ENCODE data around the gene BLACAT1.
"Not testable (repeated sequence)": the region's sequence is repeated elsewhere in the genome, so short reads cannot be mapped to it uniquely, and the experiment has no call there.

Gene BLACAT1

DNA sequence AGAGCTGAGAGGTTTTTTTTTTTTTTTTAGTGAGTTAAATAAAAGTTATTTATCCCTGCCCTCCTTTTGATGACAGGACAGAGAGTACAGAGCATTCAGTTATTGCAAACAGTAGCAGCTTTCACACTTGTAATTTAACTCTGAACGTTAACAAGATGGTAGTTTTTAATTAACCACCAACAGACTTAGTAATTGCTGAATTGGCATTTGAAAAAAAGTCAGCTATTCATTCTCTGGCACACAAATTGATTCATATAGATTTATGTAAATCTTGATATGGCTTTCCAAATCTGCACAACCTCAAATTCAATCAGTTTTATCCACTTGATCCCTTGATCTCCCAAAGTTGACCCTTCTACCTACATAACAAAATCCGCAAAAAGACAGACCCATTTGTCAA, 34.9 kb downstream of the BLACAT1 start:
- peaks cover 12% of the 10 kb centered on the region; the same call in 1 of the 2 replicates for H3K4me1 ChIP-seq (ENCODE audit: insufficient read depth, low read length)
- H3K36me3 ChIP-seq (ENCODE audit: insufficient read depth, low read depth, low read length) = no peaks in the 10 kb centered on the region
- no peaks in the 10 kb centered on the region for H3K9me3 ChIP-seq (ENCODE audit: insufficient read depth, low read depth, low read length)
- no peak overlapping the region for H3K27ac ChIP-seq (ENCODE audit: low read length)
- H3K4me3 ChIP-seq (ENCODE audit: low read length) = no peak overlapping the region
- H3K27me3 ChIP-seq (ENCODE audit: insufficient read depth, low read length) = peaks cover 19% of the 10 kb centered on the region
- no peak overlapping the region for H3K9ac ChIP-seq (ENCODE audit: low read depth, low read length)

DNA sequence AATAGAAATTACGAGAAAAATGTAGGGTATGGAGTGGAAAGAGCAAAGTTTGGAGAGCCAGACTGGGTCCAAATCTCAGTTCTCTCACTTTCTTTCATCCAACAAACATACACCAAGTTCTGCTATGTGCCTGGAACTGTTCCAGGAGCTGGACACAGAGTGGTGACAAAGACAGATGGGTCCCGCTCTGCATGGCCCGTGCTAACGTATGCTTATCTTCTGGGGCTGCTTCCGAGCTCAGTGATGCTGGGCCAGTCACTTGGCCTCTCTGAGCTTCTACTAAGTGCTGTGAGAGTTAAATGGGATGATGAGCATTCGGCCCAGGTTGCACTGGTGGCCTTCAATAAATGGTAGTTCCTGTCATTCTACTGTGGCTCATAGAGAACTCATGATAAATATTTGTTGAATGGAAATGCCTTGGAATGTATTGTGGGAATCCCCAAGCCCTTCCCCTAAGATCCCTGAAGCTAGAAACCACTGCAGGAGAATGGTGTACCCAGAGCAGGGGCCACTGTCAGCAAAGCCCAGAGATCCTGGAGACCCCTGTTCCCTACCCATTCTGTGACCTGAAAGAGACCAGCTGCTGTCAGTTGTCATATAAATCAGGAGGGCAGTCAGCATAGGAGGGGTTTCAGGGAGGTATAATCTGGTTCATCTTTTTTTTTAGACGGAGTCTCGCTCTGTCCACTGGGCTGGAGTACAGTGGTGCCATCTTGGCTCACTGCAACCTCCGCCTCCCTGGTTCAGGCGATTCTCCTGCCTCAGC, 37.8 kb downstream of the BLACAT1 start:
- Histone ChIP-seq H3K9me3 (ENCODE audit: insufficient read depth, low read depth, low read length) (no peaks in the 10 kb centered on the region), H3K9ac (ENCODE audit: low read depth, low read length) (no peak overlapping the region), H3K4me3 (ENCODE audit: low read length) (no peak overlapping the region), H3K27me3 (ENCODE audit: insufficient read depth, low read length) (peaks cover 8% of the 10 kb centered on the region; the same call in 1 of the 2 replicates), H3K4me1 (ENCODE audit: insufficient read depth, low read length) (no peaks in the 10 kb centered on the region), H3K36me3 (ENCODE audit: insufficient read depth, low read depth, low read length) (no peaks in the 10 kb centered on the region), H3K27ac (ENCODE audit: low read length) (no peak overlapping the region)

DNA sequence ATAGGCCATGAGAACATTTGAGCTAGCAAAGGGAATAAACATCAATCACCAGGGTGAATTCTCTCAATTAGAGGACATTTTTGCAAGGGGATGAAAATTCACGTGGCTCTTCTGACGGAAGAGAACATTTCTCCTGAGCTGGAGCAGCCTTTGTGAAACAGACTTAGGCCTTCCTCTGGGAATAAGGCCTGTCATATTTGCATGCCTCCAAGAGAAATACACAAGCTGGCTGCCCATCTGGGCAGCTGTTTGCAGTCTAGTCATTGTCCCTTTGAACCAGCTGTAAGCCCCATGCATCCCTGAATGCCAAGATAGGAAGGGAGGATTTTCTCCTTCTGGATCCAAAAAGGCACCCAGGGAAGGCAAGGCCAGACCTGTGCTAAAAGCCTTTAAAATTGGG, 39.5 kb downstream of the BLACAT1 start:
- Histone ChIP-seq H3K9me3 (ENCODE audit: insufficient read depth, low read depth, low read length) (no peaks in the 10 kb centered on the region), H3K36me3 (ENCODE audit: insufficient read depth, low read depth, low read length) (no peaks in the 10 kb centered on the region), H3K4me3 (ENCODE audit: low read length) (no peak overlapping the region), H3K4me1 (ENCODE audit: insufficient read depth, low read length) (no peaks in the 10 kb centered on the region), H3K27ac (ENCODE audit: low read length) (no peak overlapping the region), H3K9ac (ENCODE audit: low read depth, low read length) (no peak overlapping the region), H3K27me3 (ENCODE audit: insufficient read depth, low read length) (peaks cover 8% of the 10 kb centered on the region; the same call in 1 of the 2 replicates)

DNA sequence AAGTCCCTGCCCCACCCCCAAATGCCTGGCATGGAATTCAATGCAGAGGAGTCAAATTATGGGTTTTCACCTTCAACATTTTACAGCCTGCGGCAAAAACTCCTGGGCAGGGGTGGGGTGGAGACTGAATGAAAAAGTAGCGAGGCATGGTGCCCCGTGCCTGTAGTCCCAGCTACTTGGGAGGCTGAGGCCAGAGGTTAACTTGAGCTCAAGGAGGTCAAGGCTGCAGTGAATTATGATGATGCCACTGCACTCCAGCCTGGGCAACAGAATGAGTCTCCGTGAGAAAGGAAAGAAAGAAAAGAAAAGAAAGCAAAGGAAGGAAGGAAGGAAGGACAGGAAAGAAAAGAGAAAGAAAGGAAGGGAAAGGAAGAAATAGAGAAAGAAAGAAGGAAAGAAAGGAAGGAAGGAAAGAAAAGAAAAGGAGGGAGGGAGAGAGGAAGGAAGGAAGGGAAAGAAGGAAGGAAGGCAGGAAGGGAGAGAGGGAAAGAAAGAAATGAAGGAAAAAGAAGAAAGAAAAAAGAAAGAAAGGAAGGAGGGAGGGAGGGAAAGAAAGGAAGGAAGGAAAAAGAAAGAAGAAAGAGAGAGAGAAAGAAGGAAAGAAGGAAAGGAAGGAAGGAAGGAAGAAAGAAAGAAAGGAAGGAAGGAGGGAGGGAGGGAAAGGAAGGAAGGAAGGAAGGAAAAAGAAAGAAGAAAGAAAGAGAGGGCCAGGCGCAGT, 45.1 kb downstream of the BLACAT1 start:
- Histone ChIP-seq H3K27me3 (ENCODE audit: insufficient read depth, low read length) (peaks cover 8% of the 10 kb centered on the region; the same call in 1 of the 2 replicates), H3K9me3 (ENCODE audit: insufficient read depth, low read depth, low read length) (peaks cover 9% of the 10 kb centered on the region), H3K36me3 (ENCODE audit: insufficient read depth, low read depth, low read length) (no peaks in the 10 kb centered on the region), H3K4me3 (ENCODE audit: low read length) (no peak overlapping the region), H3K4me1 (ENCODE audit: insufficient read depth, low read length) (no peaks in the 10 kb centered on the region), H3K9ac (ENCODE audit: low read depth, low read length) (no peak overlapping the region), H3K27ac (ENCODE audit: low read length) (no peak overlapping the region)

DNA sequence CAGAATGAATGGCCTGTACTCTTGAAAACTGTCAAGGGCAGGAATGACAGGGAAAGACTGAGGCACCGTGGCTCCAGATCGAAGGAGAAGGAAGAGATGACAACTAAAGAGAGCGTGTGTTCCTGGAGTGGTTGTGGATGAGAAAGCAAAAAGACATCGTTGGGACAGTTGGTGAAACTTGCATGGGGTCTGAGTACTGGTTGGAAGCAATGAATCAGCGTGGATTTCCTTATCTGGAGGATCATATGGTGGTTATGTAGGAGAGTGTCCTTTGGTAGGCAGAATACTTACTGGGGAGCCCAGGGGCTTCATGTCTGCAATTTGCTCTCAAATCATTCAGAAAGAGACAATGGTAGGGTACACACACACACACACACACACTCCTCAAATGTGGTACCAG, 47.9 kb downstream of the BLACAT1 start:
- H3K4me3 ChIP-seq (ENCODE audit: low read length) = no peak overlapping the region
- H3K4me1 ChIP-seq (ENCODE audit: insufficient read depth, low read length) = no peaks in the 10 kb centered on the region

DNA sequence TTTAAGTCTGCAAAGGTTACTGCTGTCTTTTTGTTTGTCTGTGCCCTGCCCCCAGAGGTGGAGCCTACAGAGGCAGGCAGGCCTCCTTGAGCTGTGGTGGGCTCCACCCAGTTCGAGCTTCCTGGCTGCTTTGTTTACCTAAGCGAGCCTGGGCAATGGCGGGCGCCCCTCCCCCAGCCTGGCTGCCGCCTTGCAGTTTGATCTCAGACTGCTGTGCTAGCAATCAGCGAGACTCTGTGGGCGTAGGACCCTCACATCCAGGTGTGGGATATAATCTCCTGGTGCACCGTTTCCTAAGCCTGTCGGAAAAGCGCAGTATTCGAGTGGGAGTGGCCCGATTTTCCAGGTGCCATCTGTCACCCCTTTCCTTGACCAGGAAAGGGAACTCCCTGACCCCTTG, 49.6 kb downstream of the BLACAT1 start:
- not testable (repeated sequence) for H3K9me3 ChIP-seq (ENCODE audit: insufficient read depth, low read depth, low read length); H3K4me3 ChIP-seq (ENCODE audit: low read length); H3K4me1 ChIP-seq (ENCODE audit: insufficient read depth, low read length); H3K36me3 ChIP-seq (ENCODE audit: insufficient read depth, low read depth, low read length); H3K9ac ChIP-seq (ENCODE audit: low read depth, low read length); H3K27ac ChIP-seq (ENCODE audit: low read length); H3K27me3 ChIP-seq (ENCODE audit: insufficient read depth, low read length)

More for the DNA sequence above, 47.9 kb downstream of the BLACAT1 start:
- Histone ChIP-seq H3K9ac (ENCODE audit: low read depth, low read length) (no peak overlapping the region), H3K27ac (ENCODE audit: low read length) (no peak overlapping the region), H3K36me3 (ENCODE audit: insufficient read depth, low read depth, low read length) (no peaks in the 10 kb centered on the region), H3K9me3 (ENCODE audit: insufficient read depth, low read depth, low read length) (peaks cover 9% of the 10 kb centered on the region), H3K27me3 (ENCODE audit: insufficient read depth, low read length) (no peaks in the 10 kb centered on the region)

Measured in iPS-20b (cell line).